Measurements from ENCODE around the gene MAFG.

MAFG gene

GRCh38 chr17:81948635-81949378 lies 21.3 kb upstream of the MAFG start:
- Histone ChIP-seq H3K36me3 (ENCODE audit: control insufficient read depth in 2 of 2, insufficient read depth in 1 of 2, low read length in 2 of 2) (no peaks in the 10 kb centered on the region), H3K4me1 (ENCODE audit: control insufficient read depth, insufficient read depth, low read length) (no peaks in the 10 kb centered on the region), H3K27ac (ENCODE audit: extremely low read depth, low read depth, low read length) (no peak overlapping the region), H3K9me3 (ENCODE audit: control insufficient read depth, insufficient read depth, low read depth, low read length) (no peaks in the 10 kb centered on the region), H3K4me3 (ENCODE audit: low read depth, low read length) (no peak overlapping the region)
- TF ChIP-seq ZIC2 (tag by site-specific recombination; IDR thresholded peaks at IDR 0.05) (0 out of 2 replicates have a peak, but pooled peaks have one; percentile 15), ZNF366 (tag by site-specific recombination; conservative IDR thresholded peaks at IDR 0.05) (no peak)
- POLR2A ChIA-PET, result interaction anchor here (0.7 kb wide), 1 partner anchor 67 kb away, joined by 6 read pairs; no protein-coding TSS in a partner anchor
- CTCF ChIA-PET, result interaction anchor here (0.9 kb wide), 1 partner anchor 71 kb away, joined by 4 read pairs; no protein-coding TSS in a partner anchor

GRCh38 chr17:81947189-81947588 lies 19.7 kb upstream of the MAFG start, which contains the start of gene MYADML2:
MYADML2 (minus strand) TSS chr17:81947233; CDS start chr17:81941741, 5,492 bp downstream.
- POLR2A ChIA-PET, result interaction anchor here (1.0 kb wide), 1 partner anchor 21 kb away, joined by 3 read pairs; no protein-coding TSS in a partner anchor
- Histone ChIP-seq H3K9me3 (ENCODE audit: control insufficient read depth, insufficient read depth, low read depth, low read length) (no peaks in the 10 kb centered on the region), H3K4me1 (ENCODE audit: control insufficient read depth, insufficient read depth, low read length) (no peaks in the 10 kb centered on the region), H3K36me3 (ENCODE audit: control insufficient read depth in 2 of 2, insufficient read depth in 1 of 2, low read length in 2 of 2) (no peaks in the 10 kb centered on the region), H3K4me3 (ENCODE audit: low read depth, low read length) (no peak within 1 kb of the TSS), H3K27ac (ENCODE audit: extremely low read depth, low read depth, low read length) (no peak within 1 kb of the TSS)
- TF ChIP-seq ZBTB6 (tag by site-specific recombination; IDR thresholded peaks at IDR 0.05), result no peak
- CTCF ChIA-PET, result interaction anchor here (1.0 kb wide), 1 partner anchor 73 kb away, joined by 3 read pairs; no protein-coding TSS in a partner anchor

- H3K36me3 ChIP-seq (ENCODE audit: control insufficient read depth in 2 of 2, insufficient read depth in 1 of 2, low read length in 2 of 2), result no peaks in the 10 kb centered on the region
- TF ChIP-seq OVOL3 (tag by site-specific recombination; IDR thresholded peaks at IDR 0.05), result no peak
- TF ChIP-seq ZNF121 (tag by site-specific recombination; IDR thresholded peaks at IDR 0.05), result peak; percentile 72
- H3K4me1 ChIP-seq (ENCODE audit: control insufficient read depth, insufficient read depth, low read length), result peaks cover 2% of the 10 kb centered on the region; the same call in 1 of the 2 replicates
- POLR2A ChIA-PET, result interaction anchor here (1.5 kb wide), 1 partner anchor 11 kb away, joined by 3 read pairs; no protein-coding TSS in a partner anchor
- H3K4me3 ChIP-seq (ENCODE audit: low read depth, low read length), result no peak overlapping the region
- H3K9me3 ChIP-seq (ENCODE audit: control insufficient read depth, insufficient read depth, low read depth, low read length), result no peaks in the 10 kb centered on the region
- CTCF ChIA-PET, result interaction anchor here (0.9 to 2.1 kb wide), 4 partner anchors 15 to 85 kb away, joined by 3 to 11 read pairs (median 6); partner anchors contain the start of gene MAFG
- no peak overlapping the region for H3K27ac ChIP-seq (ENCODE audit: extremely low read depth, low read depth, low read length)
These were observed 17.3 kb upstream of the MAFG start for GRCh38 chr17:81944858-81945257.

- ChIA-PET POLR2A (no interaction called here), CTCF (interaction anchor here (2.0 kb wide), 1 partner anchor 17 kb away, joined by 7 read pairs; no protein-coding TSS in a partner anchor)
- Histone ChIP-seq H3K27ac (ENCODE audit: extremely low read depth, low read depth, low read length) (no peak overlapping the region), H3K36me3 (ENCODE audit: control insufficient read depth in 2 of 2, insufficient read depth in 1 of 2, low read length in 2 of 2) (no peaks in the 10 kb centered on the region), H3K4me1 (ENCODE audit: control insufficient read depth, insufficient read depth, low read length) (peaks cover 2% of the 10 kb centered on the region; the same call in 1 of the 2 replicates), H3K9me3 (ENCODE audit: control insufficient read depth, insufficient read depth, low read depth, low read length) (no peaks in the 10 kb centered on the region), H3K4me3 (ENCODE audit: low read depth, low read length) (no peak overlapping the region)
- TF ChIP-seq ZNF664 (tag by site-specific recombination; IDR thresholded peaks at IDR 0.05) (no peak), ZNF239 (tag by site-specific recombination; IDR thresholded peaks at IDR 0.05) (no peak), SP7 (tag by site-specific recombination; IDR thresholded peaks at IDR 0.05) (0 out of 2 replicates have a peak, but pooled peaks have one; percentile 5), ZNF473 (tag by site-specific recombination; IDR thresholded peaks at IDR 0.05) (no peak), ZFHX2 (tag by site-specific recombination; conservative IDR thresholded peaks at IDR 0.05) (0 out of 2 replicates have a peak, but pooled peaks have one; percentile 3)
These were observed 14.6 kb upstream of the MAFG start for GRCh38 chr17:81942167-81942553.

GRCh38 chr17:81941484-81942166 lies 14.1 kb upstream of the MAFG start:
- peaks cover 2% of the 10 kb centered on the region; the same call in 1 of the 2 replicates for H3K4me1 ChIP-seq (ENCODE audit: control insufficient read depth, insufficient read depth, low read length)
- CTCF ChIA-PET, result interaction anchor here (0.6 to 2.0 kb wide), 2 partner anchors 18 to 164 kb away, joined by 3 to 7 read pairs; no protein-coding TSS in a partner anchor
- no peaks in the 10 kb centered on the region for H3K9me3 ChIP-seq (ENCODE audit: control insufficient read depth, insufficient read depth, low read depth, low read length)
- POLR2A ChIA-PET, result no interaction called here
- no peak overlapping the region for H3K4me3 ChIP-seq (ENCODE audit: low read depth, low read length)
- no peak overlapping the region for H3K27ac ChIP-seq (ENCODE audit: extremely low read depth, low read depth, low read length)
- no peaks in the 10 kb centered on the region for H3K36me3 ChIP-seq (ENCODE audit: control insufficient read depth in 2 of 2, insufficient read depth in 1 of 2, low read length in 2 of 2)
- TF ChIP-seq SP7 (tag by site-specific recombination; IDR thresholded peaks at IDR 0.05), result 0 out of 2 replicates have a peak, but pooled peaks have one; percentile 39
- TF ChIP-seq ZNF660 (tag by site-specific recombination; IDR thresholded peaks at IDR 0.05), result peak; percentile 25; the same call in 1 of the 2 replicates
- TF ChIP-seq ZNF223 (tag by site-specific recombination; IDR thresholded peaks at IDR 0.05), result 0 out of 2 replicates have a peak, but pooled peaks have one; percentile 25
- peak; percentile 40; the same call in 1 of the 2 replicates for TF ChIP-seq GLIS2 (tag by site-specific recombination; IDR thresholded peaks at IDR 0.05)
- peak; percentile 74 for TF ChIP-seq ZFHX2 (tag by site-specific recombination; conservative IDR thresholded peaks at IDR 0.05)
- no peak for TF ChIP-seq ZNF121 (tag by site-specific recombination; IDR thresholded peaks at IDR 0.05)
- TF ChIP-seq GLI2 (tag by site-specific recombination; IDR thresholded peaks at IDR 0.05; ENCODE audit: borderline replicate concordance, low read depth), result no peak
- 0 out of 2 replicates have a peak, but pooled peaks have one; percentile 26 for TF ChIP-seq ZNF561 (tag by site-specific recombination; IDR thresholded peaks at IDR 0.05; ENCODE audit: borderline replicate concordance)
- TF ChIP-seq BCL6B (tag by site-specific recombination; IDR thresholded peaks at IDR 0.05), result no peak
- TF ChIP-seq ZEB2 (tag by site-specific recombination; IDR thresholded peaks at IDR 0.05), result 0 out of 2 replicates have a peak, but pooled peaks have one; percentile 15
- no peak for TF ChIP-seq ZNF529 (tag by site-specific recombination; IDR thresholded peaks at IDR 0.05; ENCODE audit: insufficient replicate concordance)
- peak; percentile 77; the same call in 1 of the 2 replicates for TF ChIP-seq ZIC2 (tag by site-specific recombination; IDR thresholded peaks at IDR 0.05)
